Upper lobe of left lung (tissue), 6 donors: Measurements from ENCODE around the gene FAM131B. TPM values are rescaled to one million over a fixed set of nuclear protein-coding genes. Genes with fewer than 3 reads are reported as not detected.

Experiments
- ATAC-seq, 2 donors: fragments of 200-7000 bp; cut with Tn5 transposase; one replicate each; pipeline ENCODE4 v1.9.1; 2022; ENCODE audit warnings: mild to moderate bottlenecking in 2 of 2, moderate library complexity in 2 of 2; ENCODE audit not compliant: low FRiP score in 2 of 2
- DNase-seq, 2 donors: peaks; one replicate each; pipeline ENCODE4 v3.0.0-alpha.2; 2019 to 2020
- H3K27ac ChIP-seq, 4 donors: fragments of 200-600 bp; sonication (generic); one replicate each; pipeline ENCODE4 v1.5.1; 2016 to 2019
- H3K27me3 ChIP-seq, 4 donors: fragments of 200-600 bp; sonication (generic); one replicate each; pipeline ENCODE4 v1.5.1; 2017 to 2019
- H3K36me3 ChIP-seq, 4 donors: fragments of 200-600 bp; sonication (generic); one replicate each; pipeline ENCODE4 v1.5.1; 2016 to 2019
- H3K4me1 ChIP-seq, 4 donors: fragments of 200-600 bp; sonication (generic); one replicate each; pipeline ENCODE4 v1.5.1; 2018 to 2019
- H3K4me3 ChIP-seq, 4 donors: fragments of 200-600 bp; sonication (generic); one replicate each; pipeline ENCODE4 v1.5.1; 2017 to 2019; ENCODE audit warnings: mild to moderate bottlenecking in 2 of 4, moderate library complexity in 1 of 4
- H3K9me3 ChIP-seq, 4 donors: fragments of 200-600 bp; sonication (generic); one replicate each; pipeline ENCODE4 v1.5.1; 2018 to 2019
- CTCF ChIP-seq, 6 experiments: fragments of 450-650 bp in 4 of 6; fragments of 200-600 bp in 2 of 6; sonication (generic) in 2 of 6; IDR thresholded peaks; one replicate each; pipeline ENCODE4 v1.5.1; 2016 to 2019; ENCODE audit warnings: antibody characterized with exemption in 6 of 6
- EP300 ChIP-seq, 4 donors: sonication (generic); formaldehyde crosslinking; IDR thresholded peaks; one replicate each; pipeline ENCODE4 v1.5.1; 2017; ENCODE audit warnings: antibody characterized with exemption in 4 of 4, control low read depth in 2 of 4
- POLR2A ChIP-seq, 4 donors: fragments of 450-650 bp; IDR thresholded peaks; one replicate each; pipeline ENCODE4 v1.5.1; 2016 to 2017; ENCODE audit warnings: antibody characterized with exemption in 4 of 4, mild to moderate bottlenecking in 2 of 4
- POLR2AphosphoS5 ChIP-seq, 2 donors: sonication (generic); formaldehyde crosslinking; IDR thresholded peaks; one replicate each; pipeline ENCODE4 v1.5.1; 2017; ENCODE audit warnings: antibody characterized with exemption in 2 of 2
- WGBS, 2 donors: methylation state at CpG; one replicate each; pipeline ENCODE4 v1.1.5; 2017 to 2018; 5-methylcytosine and 5-hydroxymethylcytosine counted together
- total RNA-seq, 6 donors: library from RNA; depleted of rRNA in 4 of 6; stranded (reverse); fragments of >200 nt in 4 of 6; gene quantifications; one replicate each; pipeline versions ENCODE4 v1.1.0 to v1.2.1, GENCODE V29; 2016 to 2021
- donor health status: DM: no; HTN: no; CAD: no; lungs with moderate emphysema.
- donor health status: DM: no; HTN: yes; CAD: no; lungs with severe emphysema.

The FAM131B gene
- total RNA-seq, 6 donors from 2014 or later, result 0.59 to 5.7 (median 0.67) TPM; not detected in 1

GRCh38 chr7:143384148-143384547 is 21.6 kb upstream of the FAM131B start:
- WGBS, 2 donors, result 50 to 51% methylated on average over 5 of the region's 5 CpGs
- H3K27ac ChIP-seq, result peak overlapping the region; percentile 97 to 99 (median 98)
- H3K36me3 ChIP-seq, result peaks cover 8 to 41% (median 25%) of the 10 kb centered on the region in 4 donors
- H3K27me3 ChIP-seq, result no peaks in the 10 kb centered on the region
- peak overlapping the region in 3 of 4 donors; percentile 93 to 99 (median 97) for H3K4me3 ChIP-seq
- H3K4me1 ChIP-seq, result peaks cover 54 to 87% (median 69%) of the 10 kb centered on the region in 4 donors
- H3K9me3 ChIP-seq, result no peaks in the 10 kb centered on the region
- DNase-seq (no peak), ATAC-seq (no peak)
- TF ChIP-seq POLR2AphosphoS5 (IDR thresholded peaks at IDR 0.05), result no peak
- no peak for TF ChIP-seq CTCF (IDR thresholded peaks at IDR 0.05)
- TF ChIP-seq EP300 (IDR thresholded peaks at IDR 0.05), result no peak
- TF ChIP-seq POLR2A (IDR thresholded peaks at IDR 0.05), result no peak

- Histone ChIP-seq H3K27me3 (no peaks in the 10 kb centered on the region), H3K36me3 (peaks cover 2 to 36% (median 20%) of the 10 kb centered on the region in 4 donors), H3K4me3 (peak overlapping the region; percentile 4 to 99 (median 95)), H3K4me1 (peaks cover 59 to 87% (median 69%) of the 10 kb centered on the region in 4 donors), H3K27ac (peak overlapping the region; percentile 97 to 99 (median 98)), H3K9me3 (no peaks in the 10 kb centered on the region)
- TF ChIP-seq CTCF (IDR thresholded peaks at IDR 0.05) (no peak), POLR2A (IDR thresholded peaks at IDR 0.05) (no peak), EP300 (IDR thresholded peaks at IDR 0.05) (no peak), POLR2AphosphoS5 (IDR thresholded peaks at IDR 0.05) (no peak)
- ATAC-seq (no peak), DNase-seq (no peak)
- 71 to 89% methylated on average over 1 of the region's 1 CpG for WGBS, 2 donors
These were observed 21.1 kb upstream of the FAM131B start for GRCh38 chr7:143383642-143383957.

DNA sequence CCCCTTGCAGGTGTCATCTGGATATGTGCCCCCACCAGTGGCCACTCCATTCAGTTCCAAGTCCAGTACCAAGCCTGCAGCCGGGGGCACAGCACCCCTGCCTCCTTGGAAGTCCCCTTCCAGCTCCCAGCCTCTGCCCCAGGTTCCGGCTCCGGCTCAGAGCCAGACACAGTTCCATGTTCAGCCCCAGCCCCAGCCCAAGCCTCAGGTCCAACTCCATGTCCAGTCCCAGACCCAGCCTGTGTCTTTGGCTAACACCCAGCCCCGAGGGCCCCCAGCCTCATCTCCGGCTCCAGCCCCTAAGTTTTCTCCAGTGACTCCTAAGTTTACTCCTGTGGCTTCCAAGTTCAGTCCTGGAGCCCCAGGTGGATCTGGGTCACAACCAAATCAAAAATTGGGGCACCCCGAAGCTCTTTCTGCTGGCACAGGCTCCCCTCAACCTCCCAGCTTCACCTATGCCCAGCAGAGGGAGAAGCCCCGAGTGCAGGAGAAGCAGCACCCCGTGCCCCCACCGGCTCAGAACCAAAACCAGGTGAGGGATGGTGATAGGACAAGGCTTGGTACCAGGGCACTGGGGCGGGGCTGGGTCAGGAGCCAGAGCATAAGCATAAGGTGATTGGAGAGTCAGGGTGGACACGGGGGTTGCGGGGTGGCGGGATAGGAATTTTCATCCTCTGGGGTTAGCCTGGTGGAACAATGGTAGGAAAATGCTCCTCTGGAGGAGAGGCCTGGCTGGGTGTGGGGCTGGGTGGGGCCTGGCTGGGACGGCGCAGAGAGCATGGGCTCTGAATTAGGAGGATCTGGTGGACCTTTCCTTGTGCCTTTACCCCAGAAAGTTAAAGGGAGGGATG is 20.5 kb upstream of the FAM131B start:
- Histone ChIP-seq H3K27me3 (no peaks in the 10 kb centered on the region), H3K27ac (peak overlapping the region; percentile 97 to 99 (median 98)), H3K4me3 (peak overlapping the region; percentile 89 to 99 (median 95)), H3K36me3 (peaks cover 0 to 30% (median 14%) of the 10 kb centered on the region in 4 donors), H3K9me3 (no peaks in the 10 kb centered on the region), H3K4me1 (peaks cover 61 to 84% (median 68%) of the 10 kb centered on the region in 4 donors)
- TF ChIP-seq CTCF (IDR thresholded peaks at IDR 0.05) (no peak), POLR2AphosphoS5 (IDR thresholded peaks at IDR 0.05) (no peak), POLR2A (IDR thresholded peaks at IDR 0.05) (no peak), EP300 (IDR thresholded peaks at IDR 0.05) (no peak)
- DNase-seq (no peak), ATAC-seq (no peak)
- 80 to 81% methylated on average over 12 to 15 of the region's 15 CpGs for WGBS, 2 donors

DNA sequence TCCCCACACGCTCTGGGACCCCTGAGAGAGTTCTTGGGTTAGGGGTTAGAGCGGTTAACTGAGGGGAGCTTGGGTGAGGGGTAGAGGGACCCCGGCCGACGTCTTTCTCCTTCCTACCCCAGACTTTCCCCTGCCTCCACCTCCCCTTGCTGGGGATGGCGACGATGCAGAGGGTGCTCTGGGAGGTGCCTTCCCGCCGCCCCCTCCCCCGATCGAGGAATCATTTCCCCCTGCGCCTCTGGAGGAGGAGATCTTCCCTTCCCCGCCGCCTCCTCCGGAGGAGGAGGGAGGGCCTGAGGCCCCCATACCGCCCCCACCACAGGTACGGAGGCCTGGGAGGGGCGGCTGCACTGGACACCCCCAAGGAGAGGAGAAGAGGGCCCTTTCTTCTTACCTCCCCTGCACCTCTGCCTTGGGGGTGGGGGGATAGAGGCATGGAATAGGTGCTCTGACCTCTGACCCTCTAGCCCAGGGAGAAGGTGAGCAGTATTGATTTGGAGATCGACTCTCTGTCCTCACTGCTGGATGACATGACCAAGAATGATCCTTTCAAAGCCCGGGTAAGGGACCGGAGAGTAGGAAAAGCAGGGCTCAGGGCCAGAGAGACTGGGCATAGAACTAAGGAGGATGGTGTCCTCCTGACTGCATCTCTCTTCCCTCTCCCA is 19.7 kb upstream of the FAM131B start:
- H3K27me3 ChIP-seq, result no peaks in the 10 kb centered on the region
- no peaks in the 10 kb centered on the region for H3K9me3 ChIP-seq
- peaks cover 60 to 84% (median 67%) of the 10 kb centered on the region in 4 donors for H3K4me1 ChIP-seq
- TF ChIP-seq EP300 (IDR thresholded peaks at IDR 0.05) (no peak), POLR2AphosphoS5 (IDR thresholded peaks at IDR 0.05) (no peak), CTCF (IDR thresholded peaks at IDR 0.05) (no peak), POLR2A (IDR thresholded peaks at IDR 0.05) (no peak)
- peak overlapping the region; percentile 97 to 99 (median 98) for H3K27ac ChIP-seq
- H3K36me3 ChIP-seq, result peaks cover 0 to 22% (median 7%) of the 10 kb centered on the region in 4 donors
- ATAC-seq (no peak), DNase-seq (no peak)
- 47 to 50% methylated on average over 7 to 21 of the region's 21 CpGs for WGBS, 2 donors
- H3K4me3 ChIP-seq, result peak overlapping the region; percentile 89 to 99 (median 95)
